ENCODE results near the gene CD80. TPM values are rescaled to one million over a fixed set of nuclear protein-coding genes. Genes with fewer than 3 reads are reported as not detected.
"Not testable (repeated sequence)": the region's sequence is repeated elsewhere in the genome, so short reads cannot be mapped to it uniquely, and the experiment has no call there.

Gene CD80
- total RNA-seq, result 0.78 TPM

DNA sequence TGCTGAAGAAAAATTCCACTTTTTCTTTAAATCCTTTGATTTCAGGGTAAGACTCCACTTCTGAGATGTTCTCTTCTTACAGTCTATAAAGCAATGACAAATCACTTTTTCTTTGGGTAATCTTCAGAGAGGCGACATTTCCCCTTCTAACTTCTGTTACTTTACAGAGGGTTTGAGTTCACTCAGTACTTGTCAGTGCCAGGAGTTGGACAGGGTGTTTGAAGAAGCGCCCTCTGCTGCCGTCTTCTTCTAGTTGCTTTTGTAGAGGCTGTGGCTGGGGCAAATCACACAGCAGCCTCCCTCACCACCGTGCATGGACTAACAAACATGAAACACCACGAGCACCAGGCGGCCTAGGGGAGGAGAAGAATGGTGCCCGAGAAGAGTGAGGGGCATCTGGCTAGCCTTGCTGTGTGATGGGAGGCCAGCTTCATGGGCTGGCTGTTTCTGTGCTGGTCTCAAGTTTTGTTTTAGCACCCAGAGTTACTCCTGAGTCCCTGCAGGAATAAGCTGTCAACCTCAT is at the start of gene CD80:
Gene CD80 (minus strand): TSS at position 174 of the 523 bp plus-strand sequence. CDS start 1,886 bp downstream, outside the sequence.
- DNase-seq, result no peak

- DNase-seq, result no peak
Measured at GRCh38 chr3:119608405-119609000, 49.1 kb upstream of the CD80 start.

GRCh38 chr3:119604878-119605277 is 45.5 kb upstream of the CD80 start:
- DNase-seq, result no peak

GRCh38 chr3:119602676-119603075 is 43.3 kb upstream of the CD80 start:
- DNase-seq, result no peak

DNA sequence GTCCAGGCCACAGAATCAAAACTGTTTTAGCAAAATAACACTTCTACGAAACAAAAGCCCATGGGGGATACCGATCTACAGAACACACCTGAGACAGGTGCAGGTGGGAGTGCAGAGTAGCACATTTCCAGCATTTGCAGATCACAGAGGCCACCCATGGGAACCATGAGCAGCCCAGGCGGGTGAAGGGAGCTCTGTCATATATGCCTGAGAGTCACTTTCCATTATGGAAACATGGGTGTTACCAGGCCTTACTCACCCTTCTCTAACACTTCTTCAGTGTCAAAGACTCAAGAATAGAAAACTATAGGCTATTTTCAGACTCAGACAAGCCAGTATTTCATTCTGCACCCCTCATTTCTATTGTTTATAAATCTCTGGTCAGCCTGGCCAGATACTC is 41.7 kb upstream of the CD80 start:
- no peak for DNase-seq

- no peak for DNase-seq
Measured at GRCh38 chr3:119600732-119601131, 41.3 kb upstream of the CD80 start.

DNA sequence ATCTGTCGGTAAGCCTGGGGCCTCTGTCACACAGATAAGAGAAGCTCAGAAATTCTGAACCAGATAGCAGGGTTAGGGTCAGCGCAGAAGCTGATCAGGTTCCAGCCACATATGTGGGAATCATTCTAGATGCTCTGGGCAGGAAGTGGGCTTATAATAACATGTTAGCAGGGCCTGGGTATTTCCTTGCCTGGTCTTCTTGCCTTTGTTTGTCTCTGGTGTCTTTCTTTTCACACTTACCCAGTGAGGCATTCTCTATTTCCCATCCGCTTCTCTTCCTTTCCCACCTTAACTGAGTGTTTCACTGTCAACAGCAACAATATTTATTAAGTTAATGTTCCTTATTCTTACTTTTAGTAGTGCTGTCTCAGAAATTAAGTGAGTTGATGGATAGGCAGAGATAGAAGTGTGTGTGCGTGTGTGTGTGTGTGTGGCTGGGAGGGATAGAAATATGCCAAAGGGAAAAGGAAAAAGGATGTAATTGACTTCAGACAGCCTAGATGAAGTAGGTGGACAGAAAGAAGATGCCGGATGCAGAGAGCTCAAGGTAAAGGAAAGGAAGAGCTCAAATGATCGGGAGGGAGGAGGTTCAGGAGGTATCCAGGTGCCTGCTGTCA is 40.3 kb upstream of the CD80 start:
- no peak for DNase-seq

DNA sequence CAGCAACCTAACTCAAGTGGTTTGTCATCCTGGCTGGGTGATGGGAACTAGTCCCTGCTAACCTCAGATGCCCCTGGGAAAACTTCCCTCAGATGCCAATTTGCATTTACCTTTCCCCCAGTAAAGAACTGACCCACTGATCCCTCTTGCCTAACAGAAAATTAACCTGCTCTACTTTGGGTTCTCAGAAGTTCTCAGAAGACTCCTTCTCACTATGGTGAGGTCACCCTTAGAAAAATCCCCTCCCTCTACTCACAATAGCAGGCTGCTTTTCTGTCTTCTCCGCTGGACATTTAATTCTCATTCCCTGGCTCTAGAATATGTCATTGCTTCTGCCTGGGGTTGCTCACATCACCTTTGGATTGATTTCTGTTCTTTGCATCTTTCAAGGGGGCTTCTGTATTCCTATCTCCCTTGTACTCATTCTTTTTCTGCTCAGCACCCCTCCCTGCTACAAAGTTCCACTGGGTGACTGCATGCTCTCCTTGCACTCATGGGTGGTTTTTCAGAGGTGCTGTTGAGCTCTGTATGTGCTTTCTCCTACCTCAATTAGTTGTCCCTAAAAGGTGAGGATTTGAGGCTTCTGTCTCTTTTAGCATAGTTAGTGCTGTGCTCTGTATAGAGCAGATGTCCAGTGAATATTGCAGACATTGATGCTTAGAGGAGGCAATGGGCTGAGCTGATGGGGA is 39.1 kb upstream of the CD80 start:
- no peak for DNase-seq

DNA sequence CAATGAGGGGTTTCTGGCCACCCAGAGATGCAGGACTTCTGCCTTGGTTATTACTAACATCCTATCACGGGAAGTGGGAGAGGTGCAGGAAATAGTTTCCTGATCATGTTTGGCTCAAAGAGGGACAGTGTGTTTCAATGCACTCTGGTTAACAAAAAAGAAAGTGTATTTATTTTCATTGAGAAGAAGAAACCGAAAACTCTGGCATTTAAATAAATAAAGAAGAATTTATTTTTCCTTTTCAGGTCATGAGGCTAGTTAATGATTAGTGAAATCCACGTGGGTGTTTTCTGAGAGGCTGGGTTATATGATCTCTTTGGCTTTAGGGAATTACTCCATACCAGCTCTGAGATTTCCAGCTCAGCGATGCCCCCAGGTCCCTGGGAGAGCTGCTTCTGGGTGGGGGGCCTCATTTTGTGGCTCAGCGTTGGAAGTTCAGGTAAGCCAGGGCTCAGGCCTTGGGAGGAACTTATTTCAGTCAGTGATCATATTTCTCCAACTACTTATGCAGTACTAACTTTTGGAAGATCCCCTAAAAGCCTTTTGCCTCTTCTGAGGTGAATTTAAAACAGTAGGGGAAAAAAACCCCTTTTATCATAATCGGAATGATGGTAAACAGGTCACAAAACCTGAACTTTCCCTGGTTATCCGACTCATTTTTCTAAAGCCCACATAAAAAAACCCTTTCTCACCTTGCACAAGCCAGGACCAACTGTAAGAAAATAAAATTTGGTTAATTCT is 38.3 kb upstream of the CD80 start, which contains the start of gene PLA1A:
Gene PLA1A (plus strand): TSS at position 338 of the 741 bp plus-strand sequence. CDS start 29 bp downstream, at position 367.
- DNase-seq, result no peak

- DNase-seq, result no peak
Measured at GRCh38 chr3:119596398-119596797, 37.0 kb upstream of the CD80 start.

- DNase-seq, result no peak
Measured at GRCh38 chr3:119595639-119596334, 36.4 kb upstream of the CD80 start.

GRCh38 chr3:119594929-119595328 is 35.5 kb upstream of the CD80 start:
- DNase-seq, result not testable (repeated sequence)

GRCh38 chr3:119594066-119594465 is 34.7 kb upstream of the CD80 start:
- DNase-seq, result no peak

DNA sequence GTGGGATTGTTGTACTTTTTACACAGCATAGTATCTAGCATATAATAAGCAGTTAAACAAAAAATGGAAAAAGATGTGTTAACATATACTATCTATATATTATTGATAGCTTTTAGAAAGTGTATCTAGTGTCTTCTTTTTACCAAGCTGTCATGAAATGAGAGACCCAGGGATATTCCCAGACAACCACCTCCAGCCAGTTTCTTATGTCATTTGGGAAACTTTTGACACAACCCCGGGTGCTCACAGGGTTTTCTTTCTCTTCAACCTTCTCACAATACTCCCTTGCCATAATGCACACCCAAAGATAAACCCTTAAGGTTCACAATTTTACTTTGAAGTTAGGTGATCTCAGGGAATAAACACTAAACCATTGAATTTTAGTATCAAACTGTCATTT is 33.4 kb upstream of the CD80 start:
- no peak for DNase-seq

DNA sequence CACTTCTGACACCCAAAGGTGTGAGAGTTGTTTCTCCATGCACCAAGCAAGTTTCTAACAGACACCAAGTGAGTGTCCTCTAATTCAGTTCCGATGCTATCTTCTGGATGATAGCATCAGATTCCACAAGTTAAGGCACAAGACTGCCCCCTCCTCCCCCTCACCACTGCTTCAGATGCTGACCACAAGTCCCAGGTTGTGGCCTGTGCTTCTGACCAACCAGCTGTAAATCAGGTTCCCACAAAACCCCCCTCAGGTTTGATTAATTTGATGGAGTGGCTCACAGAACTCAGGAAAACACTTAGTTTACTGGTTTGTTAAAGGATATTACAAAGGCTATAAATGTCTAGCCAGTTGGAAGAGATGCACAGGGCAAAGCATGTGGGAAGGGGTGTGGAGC is 31.3 kb upstream of the CD80 start:
- no peak for DNase-seq

DNA sequence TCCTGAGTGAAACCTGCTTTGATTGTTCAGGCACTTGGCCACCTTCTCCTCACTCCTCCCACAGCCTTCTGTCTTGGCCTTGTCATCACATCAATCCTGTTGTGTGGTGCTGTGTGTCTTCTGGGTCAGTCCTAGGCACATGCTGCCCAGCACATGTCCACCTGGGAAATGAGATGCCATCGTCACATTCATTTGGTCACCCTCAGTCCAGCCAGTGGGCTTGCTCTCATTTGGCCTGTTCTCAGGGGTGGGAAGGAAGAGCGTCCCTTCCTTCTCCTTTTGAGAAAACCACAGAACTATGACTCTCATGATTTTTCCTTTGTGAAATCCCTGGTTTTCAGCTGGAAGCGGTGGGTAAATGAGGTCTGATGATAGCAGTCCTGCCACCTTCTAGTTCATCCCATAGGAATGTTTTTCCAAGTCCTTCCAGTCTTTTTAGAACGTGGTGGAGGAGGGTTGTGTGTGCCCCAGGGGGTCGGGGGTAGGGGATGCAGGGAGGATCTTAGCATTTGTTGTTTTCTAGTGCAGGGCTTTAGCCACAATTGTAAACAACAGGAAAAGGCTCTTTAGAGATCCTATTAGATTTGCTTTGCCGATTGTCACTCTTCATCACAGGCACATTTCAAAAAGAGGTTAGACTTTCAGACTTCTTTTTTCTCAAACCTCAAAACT is 29.8 kb upstream of the CD80 start:
- DNase-seq, result no peak

GRCh38 chr3:119588112-119588511 is 28.7 kb upstream of the CD80 start:
- DNase-seq, result no peak

DNA sequence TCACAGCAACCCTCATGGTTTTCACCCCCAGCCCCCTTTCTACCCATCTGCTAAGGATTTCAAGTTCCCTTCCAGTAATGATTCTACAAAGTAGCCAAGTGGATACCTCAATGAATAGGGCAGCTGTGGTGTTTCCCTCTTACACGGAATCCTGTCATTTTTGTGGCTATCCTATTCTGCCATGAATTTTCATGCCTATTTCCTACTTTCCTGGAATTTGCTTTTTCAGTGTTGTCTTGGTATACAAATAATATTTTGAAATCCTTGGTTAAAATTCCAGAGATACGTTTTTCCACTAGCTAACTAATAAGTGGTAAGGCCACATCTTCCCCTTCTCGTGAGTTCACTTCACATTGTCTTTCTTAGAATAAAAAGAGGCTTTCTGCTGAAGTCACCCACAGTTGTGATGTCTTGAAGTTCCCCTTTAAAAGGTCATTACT is 27.3 kb upstream of the CD80 start:
- no peak for DNase-seq

GRCh38 chr3:119585856-119586570 is 26.6 kb upstream of the CD80 start:
- DNase-seq, result no peak

GRCh38 chr3:119585208-119585607 is 25.8 kb upstream of the CD80 start:
- no peak for DNase-seq

DNA sequence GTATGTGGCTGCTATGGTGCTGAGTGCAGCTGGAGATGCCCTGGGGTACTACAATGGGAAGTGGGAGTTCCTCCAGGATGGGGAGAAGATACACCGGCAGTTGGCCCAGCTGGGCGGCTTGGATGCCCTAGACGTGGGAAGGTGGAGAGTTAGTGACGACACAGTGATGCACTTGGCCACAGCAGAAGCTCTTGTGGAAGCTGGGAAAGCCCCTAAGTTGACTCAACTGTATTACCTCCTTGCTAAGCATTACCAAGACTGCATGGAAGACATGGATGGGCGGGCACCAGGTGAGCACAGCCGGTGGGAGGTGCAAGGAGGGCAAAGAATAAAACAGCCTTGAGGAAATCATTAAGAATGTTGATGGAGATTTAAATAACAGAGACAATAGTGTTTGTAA is 22.8 kb upstream of the CD80 start:
- DNase-seq, result no peak

All from occipital lobe (tissue), 2 donors.